SU-DHL-6 (cell line): Measurements from ENCODE around the gene ELF2.

Experiments
- H2AFZ ChIP-seq: fragments of 200-600 bp; sonication (generic); 2 replicates; pipeline ENCODE4 v1.6.1; 2014; ENCODE audit warnings: low read depth, mild to moderate bottlenecking, moderate library complexity, mixed read lengths, antibody characterized with exemption, low read length; ENCODE audit not compliant: severe bottlenecking
- H3F3A ChIP-seq: fragments of 200-600 bp; shearing (Covaris generic); 2 replicates; pipeline ENCODE4 v1.6.0; 2016; ENCODE audit warnings: antibody characterized with exemption, mild to moderate bottlenecking; ENCODE audit not compliant: insufficient read depth
- H3K27ac ChIP-seq: fragments of 200-600 bp; sonication (generic); 2 replicates; pipeline ENCODE4 v1.5.1; 2016; ENCODE audit warnings: low read depth, mild to moderate bottlenecking, low read length, moderate library complexity, mixed read lengths
- H3K27me3 ChIP-seq: fragments of 200-600 bp; sonication (generic), shearing (Covaris generic); 2 replicates; pipeline ENCODE4 v1.6.0; 2014; ENCODE audit warnings: mild to moderate bottlenecking, low read length
- H3K36me3 ChIP-seq: fragments of 200-600 bp; sonication (generic); 2 replicates; pipeline ENCODE4 v1.6.1; 2014; ENCODE audit warnings: mild to moderate bottlenecking, low read length, mixed read lengths
- H3K4me2 ChIP-seq: fragments of 300-600, 200-600 bp; shearing (Covaris generic), sonication (generic); 2 replicates; pipeline ENCODE4 v1.6.0; 2014; ENCODE audit warnings: low read length, low read depth, mild to moderate bottlenecking; ENCODE audit not compliant: poor library complexity, severe bottlenecking
- H3K4me3 ChIP-seq: fragments of 200-600 bp; sonication (generic); 2 replicates; pipeline ENCODE4 v1.5.1; 2014; ENCODE audit warnings: antibody characterized with exemption, low read length, mild to moderate bottlenecking, mixed read lengths; ENCODE audit not compliant: insufficient read depth, poor library complexity, severe bottlenecking
- H3K79me2 ChIP-seq: fragments of 200-600 bp; sonication (generic); 2 replicates; pipeline ENCODE4 v1.6.1; 2014; ENCODE audit warnings: mild to moderate bottlenecking, low read length, moderate library complexity; ENCODE audit not compliant: insufficient read depth
- H3K9ac ChIP-seq: fragments of 200-600 bp; sonication (generic); 2 replicates; pipeline ENCODE4 v1.7.0; 2014; ENCODE audit warnings: mild to moderate bottlenecking, low read length
- H3K9me2 ChIP-seq: fragments of 200-600 bp; sonication (generic); replicated peaks from 2 replicates; pipeline ENCODE4 v1.6.1; 2014; ENCODE audit warnings: low read length; ENCODE audit not compliant: insufficient read depth
- H3K9me3 ChIP-seq: fragments of 200-600 bp; sonication (generic); 2 replicates; pipeline ENCODE4 v1.6.1; 2014; ENCODE audit warnings: low read length, mixed read lengths; ENCODE audit not compliant: insufficient read depth
- H4K20me1 ChIP-seq: fragments of 200-600 bp; sonication (generic); 2 replicates; pipeline ENCODE4 v1.6.1; 2014; ENCODE audit warnings: low read depth, mild to moderate bottlenecking, antibody characterized with exemption, low read length, moderate library complexity, mixed read lengths
- EZH2phosphoT487 ChIP-seq: fragments of 200-600 bp; sonication (generic), shearing (Covaris generic); conservative IDR thresholded peaks from 2 replicates; pipeline ENCODE4 v1.6.1; 2018; ENCODE audit warnings: mild to moderate bottlenecking, antibody characterized with exemption, low read length, moderate library complexity, mixed read lengths
- TF ChIP-seq, protein P1 (sequence below): fragments of 200-600 bp; sonication (generic); IDR thresholded peaks from one replicate; pipeline ENCODE4 v1.5.1; 2017; ENCODE audit warnings: antibody characterized with exemption, mild to moderate bottlenecking, low read length, moderate library complexity; ENCODE audit not compliant: insufficient read depth, poor library complexity, severe bottlenecking

The ELF2 gene

DNA sequence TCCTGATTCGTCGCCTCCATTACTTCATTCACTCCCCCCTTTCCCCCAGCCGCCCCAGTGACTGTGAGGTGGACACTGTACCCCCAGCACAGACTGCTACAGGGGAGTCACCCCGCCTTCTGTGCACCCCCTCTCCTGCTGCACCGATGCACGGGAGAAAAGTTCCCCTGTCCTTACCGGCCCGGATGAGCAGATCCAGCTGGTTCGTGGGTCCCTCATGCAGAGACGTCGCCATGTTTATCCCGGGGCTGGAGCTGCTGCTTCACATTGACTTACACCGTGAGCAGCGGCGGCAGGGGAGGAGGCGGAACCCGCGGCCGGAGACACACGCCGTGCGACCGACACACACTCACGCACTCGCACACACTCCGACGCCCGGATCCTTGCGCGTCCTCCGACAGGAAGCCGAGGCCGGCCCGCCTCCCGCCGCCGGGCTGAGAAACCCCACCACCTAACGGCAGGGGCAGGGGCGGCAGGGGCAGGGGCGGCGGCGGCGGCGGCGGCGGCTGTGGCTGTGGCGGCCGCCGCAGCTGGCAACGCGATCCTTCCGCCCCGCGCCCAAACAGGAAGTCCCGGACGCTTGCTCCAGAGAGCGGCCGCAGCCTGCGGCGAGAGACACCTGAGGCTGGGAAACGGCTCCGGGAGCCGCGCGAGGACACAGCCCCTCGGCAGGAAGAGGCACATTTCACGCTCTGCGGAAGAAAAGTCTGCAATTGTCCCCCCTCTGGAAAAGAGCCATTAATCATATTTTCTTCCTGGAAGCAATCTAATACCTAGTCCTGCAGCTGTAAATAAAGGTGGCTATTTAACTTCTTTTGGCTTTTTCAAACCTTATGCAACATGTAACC, 92.8 kb downstream of the ELF2 start:
- H3K27me3 ChIP-seq = no peaks in the 10 kb centered on the region
- peak overlapping the region; percentile 96 for H3K4me2 ChIP-seq
- H3K9me2 ChIP-seq = no peaks in the 10 kb centered on the region
- peak overlapping the region; percentile 93 for H3K9ac ChIP-seq
- peak overlapping the region; percentile 72 for H3K4me3 ChIP-seq
- no peak for TF ChIP-seq EZH2phosphoT487
- TF ChIP-seq, protein P1, sequence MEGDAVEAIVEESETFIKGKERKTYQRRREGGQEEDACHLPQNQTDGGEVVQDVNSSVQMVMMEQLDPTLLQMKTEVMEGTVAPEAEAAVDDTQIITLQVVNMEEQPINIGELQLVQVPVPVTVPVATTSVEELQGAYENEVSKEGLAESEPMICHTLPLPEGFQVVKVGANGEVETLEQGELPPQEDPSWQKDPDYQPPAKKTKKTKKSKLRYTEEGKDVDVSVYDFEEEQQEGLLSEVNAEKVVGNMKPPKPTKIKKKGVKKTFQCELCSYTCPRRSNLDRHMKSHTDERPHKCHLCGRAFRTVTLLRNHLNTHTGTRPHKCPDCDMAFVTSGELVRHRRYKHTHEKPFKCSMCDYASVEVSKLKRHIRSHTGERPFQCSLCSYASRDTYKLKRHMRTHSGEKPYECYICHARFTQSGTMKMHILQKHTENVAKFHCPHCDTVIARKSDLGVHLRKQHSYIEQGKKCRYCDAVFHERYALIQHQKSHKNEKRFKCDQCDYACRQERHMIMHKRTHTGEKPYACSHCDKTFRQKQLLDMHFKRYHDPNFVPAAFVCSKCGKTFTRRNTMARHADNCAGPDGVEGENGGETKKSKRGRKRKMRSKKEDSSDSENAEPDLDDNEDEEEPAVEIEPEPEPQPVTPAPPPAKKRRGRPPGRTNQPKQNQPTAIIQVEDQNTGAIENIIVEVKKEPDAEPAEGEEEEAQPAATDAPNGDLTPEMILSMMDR = no peak
- no peaks in the 10 kb centered on the region for H3K9me3 ChIP-seq
- H3K27ac ChIP-seq = peak overlapping the region; percentile 89
- H3K79me2 ChIP-seq = peaks cover 41% of the 10 kb centered on the region
- no peaks in the 10 kb centered on the region for H3K36me3 ChIP-seq
- H3F3A ChIP-seq = peaks cover 36% of the 10 kb centered on the region
- H2AFZ ChIP-seq = peak overlapping the region; percentile 80
- no peaks in the 10 kb centered on the region for H4K20me1 ChIP-seq

DNA sequence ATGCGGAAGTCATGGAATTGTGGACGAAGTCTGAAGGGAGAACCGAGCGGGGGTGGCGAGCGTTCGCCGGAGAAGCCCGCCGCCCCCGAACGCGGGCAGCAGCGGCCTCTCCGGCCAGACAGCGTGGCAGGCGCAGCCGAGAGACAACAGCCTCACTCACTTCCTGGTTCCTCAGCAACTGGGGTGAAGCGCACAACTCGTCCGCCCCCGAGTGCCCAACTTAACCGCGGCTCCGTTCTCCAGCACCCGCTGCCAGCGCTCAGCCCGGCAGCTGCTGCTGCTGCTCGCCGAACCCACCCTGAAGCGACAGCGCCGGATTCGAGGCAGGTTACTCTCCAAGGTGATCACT, 93.4 kb downstream of the ELF2 start:
- Histone ChIP-seq H4K20me1 (no peaks in the 10 kb centered on the region), H2AFZ (peak overlapping the region; percentile 80)

GRCh38 chr4:139082750-139083606, 94.0 kb downstream of the ELF2 start:
- TF ChIP-seq EZH2phosphoT487 = no peak
- TF ChIP-seq, protein P1 = no peak
- Histone ChIP-seq H3K79me2 (peaks cover 53% of the 10 kb centered on the region), H3K9me2 (no peaks in the 10 kb centered on the region), H3K36me3 (no peaks in the 10 kb centered on the region), H3K9me3 (no peaks in the 10 kb centered on the region), H3F3A (peaks cover 36% of the 10 kb centered on the region), H3K4me2 (peak overlapping the region; percentile 96), H3K4me3 (peak overlapping the region; percentile 72), H3K27ac (peak overlapping the region; percentile 89), H4K20me1 (no peaks in the 10 kb centered on the region), H2AFZ (peak overlapping the region; percentile 80), H3K27me3 (no peaks in the 10 kb centered on the region), H3K9ac (peak overlapping the region; percentile 93)

More for the DNA sequence above, 93.4 kb downstream of the ELF2 start:
- no peaks in the 10 kb centered on the region for H3K9me3 ChIP-seq
- TF ChIP-seq EZH2phosphoT487 = no peak
- TF ChIP-seq, protein P1 = no peak
- no peaks in the 10 kb centered on the region for H3K9me2 ChIP-seq
- H3K36me3 ChIP-seq = no peaks in the 10 kb centered on the region
- H3F3A ChIP-seq = peaks cover 36% of the 10 kb centered on the region
- H3K79me2 ChIP-seq = peaks cover 47% of the 10 kb centered on the region
- H3K27me3 ChIP-seq = no peaks in the 10 kb centered on the region
- peak overlapping the region; percentile 96 for H3K4me2 ChIP-seq
- peak overlapping the region; percentile 72 for H3K4me3 ChIP-seq
- peak overlapping the region; percentile 89 for H3K27ac ChIP-seq
- peak overlapping the region; percentile 93 for H3K9ac ChIP-seq
